ES-I3 (cell line): ENCODE data around the gene MPHOSPH6.
"Not testable (repeated sequence)": the region's sequence is repeated elsewhere in the genome, so short reads cannot be mapped to it uniquely, and the experiment has no call there.

Experiments used
- H3K36me3 ChIP-seq: 2 replicates; pipeline ENCODE4 v1.6.1; 2013; ENCODE audit warnings: mild to moderate bottlenecking, low read length, control low read depth, moderate library complexity; ENCODE audit not compliant: insufficient read depth
- H3K4me1 ChIP-seq: 2 replicates; pipeline ENCODE4 v1.6.1; 2013; ENCODE audit warnings: mild to moderate bottlenecking, control low read depth, low read length; ENCODE audit not compliant: insufficient read depth
- H3K9ac ChIP-seq: 2 replicates; pipeline ENCODE4 v1.6.1; 2013; ENCODE audit warnings: low read depth, mild to moderate bottlenecking, low read length, moderate library complexity
- H3K9me3 ChIP-seq: 2 replicates; pipeline ENCODE4 v1.6.1; 2013; ENCODE audit warnings: mild to moderate bottlenecking, low read length, moderate library complexity; ENCODE audit not compliant: control insufficient read depth, insufficient read depth

MPHOSPH6 gene

GRCh38 chr16:82152196-82152595, 17.8 kb downstream of the MPHOSPH6 start:
- Histone ChIP-seq H3K36me3 (peaks cover 8% of the 10 kb centered on the region; the same call in 1 of the 2 replicates), H3K4me1 (no peaks in the 10 kb centered on the region), H3K9ac (no peak overlapping the region), H3K9me3 (no peaks in the 10 kb centered on the region)

GRCh38 chr16:82150549-82150948, 19.5 kb downstream of the MPHOSPH6 start:
- H3K9ac ChIP-seq: no peak overlapping the region
- H3K9me3 ChIP-seq: no peaks in the 10 kb centered on the region
- peaks cover 8% of the 10 kb centered on the region; the same call in 1 of the 2 replicates for H3K36me3 ChIP-seq
- no peaks in the 10 kb centered on the region for H3K4me1 ChIP-seq

GRCh38 chr16:82149536-82149935, 20.5 kb downstream of the MPHOSPH6 start:
- H3K9ac ChIP-seq: no peak overlapping the region
- H3K9me3 ChIP-seq: no peaks in the 10 kb centered on the region
- no peaks in the 10 kb centered on the region for H3K4me1 ChIP-seq
- H3K36me3 ChIP-seq: peaks cover 8% of the 10 kb centered on the region; the same call in 1 of the 2 replicates

- Histone ChIP-seq H3K36me3 (peaks cover 8% of the 10 kb centered on the region; the same call in 1 of the 2 replicates), H3K4me1 (no peaks in the 10 kb centered on the region), H3K9ac (no peak overlapping the region), H3K9me3 (no peaks in the 10 kb centered on the region)
Measured at GRCh38 chr16:82147546-82147945, 22.5 kb downstream of the MPHOSPH6 start.

GRCh38 chr16:82146957-82147356, 23.1 kb downstream of the MPHOSPH6 start:
- peaks cover 8% of the 10 kb centered on the region; the same call in 1 of the 2 replicates for H3K36me3 ChIP-seq
- H3K9me3 ChIP-seq: no peaks in the 10 kb centered on the region
- no peak overlapping the region for H3K9ac ChIP-seq
- H3K4me1 ChIP-seq: no peaks in the 10 kb centered on the region

- Histone ChIP-seq H3K9me3 (no peaks in the 10 kb centered on the region), H3K36me3 (peaks cover 8% of the 10 kb centered on the region; the same call in 1 of the 2 replicates), H3K4me1 (no peaks in the 10 kb centered on the region)
Measured at GRCh38 chr16:82146556-82146955, 23.5 kb downstream of the MPHOSPH6 start.

GRCh38 chr16:82139286-82139571, 30.8 kb downstream of the MPHOSPH6 start:
- not testable (repeated sequence) for H3K36me3 ChIP-seq, H3K9me3 ChIP-seq, H3K4me1 ChIP-seq
- peak overlapping the region; percentile 52; the same call in 1 of the 2 replicates for H3K9ac ChIP-seq

More at GRCh38 chr16:82146556-82146955, 23.5 kb downstream of the MPHOSPH6 start:
- H3K9ac ChIP-seq: no peak overlapping the region

- Histone ChIP-seq H3K9ac (peak overlapping the region; percentile 52; the same call in 1 of the 2 replicates), H3K9me3 (no peaks in the 10 kb centered on the region; the same call in 1 of the 2 replicates), H3K36me3 (no peaks in the 10 kb centered on the region; the same call in 1 of the 2 replicates), H3K4me1 (no peaks in the 10 kb centered on the region)
Measured at GRCh38 chr16:82138478-82139285, 31.3 kb downstream of the MPHOSPH6 start.

GRCh38 chr16:82137822-82138167, 32.2 kb downstream of the MPHOSPH6 start:
- Histone ChIP-seq H3K4me1 (no peaks in the 10 kb centered on the region), H3K9ac (no peak overlapping the region), H3K9me3 (no peaks in the 10 kb centered on the region; the same call in 1 of the 2 replicates)

GRCh38 chr16:82136956-82137821, 32.8 kb downstream of the MPHOSPH6 start:
- no peaks in the 10 kb centered on the region; the same call in 1 of the 2 replicates for H3K9me3 ChIP-seq
- H3K36me3 ChIP-seq: no peaks in the 10 kb centered on the region; the same call in 1 of the 2 replicates
- no peaks in the 10 kb centered on the region for H3K4me1 ChIP-seq
- H3K9ac ChIP-seq: no peak overlapping the region

More at GRCh38 chr16:82137822-82138167, 32.2 kb downstream of the MPHOSPH6 start:
- H3K36me3 ChIP-seq: no peaks in the 10 kb centered on the region; the same call in 1 of the 2 replicates

- no peak overlapping the region for H3K9ac ChIP-seq
- no peaks in the 10 kb centered on the region for H3K4me1 ChIP-seq
- no peaks in the 10 kb centered on the region; the same call in 1 of the 2 replicates for H3K9me3 ChIP-seq
- H3K36me3 ChIP-seq: no peaks in the 10 kb centered on the region; the same call in 1 of the 2 replicates
Measured at GRCh38 chr16:82135844-82136243, 34.2 kb downstream of the MPHOSPH6 start.

- H3K4me1 ChIP-seq: no peaks in the 10 kb centered on the region
- H3K36me3 ChIP-seq: no peaks in the 10 kb centered on the region; the same call in 1 of the 2 replicates
- H3K9ac ChIP-seq: no peak overlapping the region
- no peaks in the 10 kb centered on the region; the same call in 1 of the 2 replicates for H3K9me3 ChIP-seq
Measured at GRCh38 chr16:82134846-82135245, 35.2 kb downstream of the MPHOSPH6 start.

- no peak overlapping the region for H3K9ac ChIP-seq
- no peaks in the 10 kb centered on the region for H3K4me1 ChIP-seq
Measured at GRCh38 chr16:82133798-82134197, 36.2 kb downstream of the MPHOSPH6 start.

GRCh38 chr16:82129881-82130280, 40.1 kb downstream of the MPHOSPH6 start:
- Histone ChIP-seq H3K4me1 (no peaks in the 10 kb centered on the region), H3K9me3 (no peaks in the 10 kb centered on the region; the same call in 1 of the 2 replicates), H3K9ac (no peak overlapping the region), H3K36me3 (no peaks in the 10 kb centered on the region; the same call in 1 of the 2 replicates)

More at GRCh38 chr16:82133798-82134197, 36.2 kb downstream of the MPHOSPH6 start:
- no peaks in the 10 kb centered on the region; the same call in 1 of the 2 replicates for H3K36me3 ChIP-seq
- H3K9me3 ChIP-seq: no peaks in the 10 kb centered on the region; the same call in 1 of the 2 replicates
